Measurements from ENCODE around the gene PLXDC2.

PLXDC2 gene

GRCh38 chr10:19944911-19945663 lies 128.9 kb downstream of the PLXDC2 start:
- no peak for ATAC-seq (ENCODE audit: insufficient read depth, low read depth)
- Histone ChIP-seq H4K20me1 (ENCODE audit: insufficient read depth, low read length) (no peaks in the 10 kb centered on the region), H3K27ac (ENCODE audit: low read length) (no peak overlapping the region), H3K79me2 (ENCODE audit: insufficient read depth, low read length) (no peaks in the 10 kb centered on the region), H2AFZ (ENCODE audit: low read depth, low read length) (no peak overlapping the region), H3K36me3 (ENCODE audit: insufficient read depth, low read length) (no peaks in the 10 kb centered on the region), H3K4me3 (ENCODE audit: low read depth in 1 of 2, low read length in 2 of 2) (no peak overlapping the region), H3K4me2 (ENCODE audit: insufficient read depth, low read length) (no peak overlapping the region), H3K27me3 (ENCODE audit: insufficient read depth, low read length, poor library complexity) (no peaks in the 10 kb centered on the region), H3K9me3 (ENCODE audit: insufficient read depth, low read length, severe bottlenecking) (no peaks in the 10 kb centered on the region), H3K4me1 (ENCODE audit: insufficient read depth, low read length) (no peaks in the 10 kb centered on the region), H3K9ac (ENCODE audit: low read depth, low read length) (no peak overlapping the region)
- DNase-seq, result no peak
- TF ChIP-seq EZH2 (IDR thresholded peaks at IDR 0.05; ENCODE audit: borderline replicate concordance, low read depth, low read length, severe bottlenecking), result no peak
- TF ChIP-seq, protein P1, sequence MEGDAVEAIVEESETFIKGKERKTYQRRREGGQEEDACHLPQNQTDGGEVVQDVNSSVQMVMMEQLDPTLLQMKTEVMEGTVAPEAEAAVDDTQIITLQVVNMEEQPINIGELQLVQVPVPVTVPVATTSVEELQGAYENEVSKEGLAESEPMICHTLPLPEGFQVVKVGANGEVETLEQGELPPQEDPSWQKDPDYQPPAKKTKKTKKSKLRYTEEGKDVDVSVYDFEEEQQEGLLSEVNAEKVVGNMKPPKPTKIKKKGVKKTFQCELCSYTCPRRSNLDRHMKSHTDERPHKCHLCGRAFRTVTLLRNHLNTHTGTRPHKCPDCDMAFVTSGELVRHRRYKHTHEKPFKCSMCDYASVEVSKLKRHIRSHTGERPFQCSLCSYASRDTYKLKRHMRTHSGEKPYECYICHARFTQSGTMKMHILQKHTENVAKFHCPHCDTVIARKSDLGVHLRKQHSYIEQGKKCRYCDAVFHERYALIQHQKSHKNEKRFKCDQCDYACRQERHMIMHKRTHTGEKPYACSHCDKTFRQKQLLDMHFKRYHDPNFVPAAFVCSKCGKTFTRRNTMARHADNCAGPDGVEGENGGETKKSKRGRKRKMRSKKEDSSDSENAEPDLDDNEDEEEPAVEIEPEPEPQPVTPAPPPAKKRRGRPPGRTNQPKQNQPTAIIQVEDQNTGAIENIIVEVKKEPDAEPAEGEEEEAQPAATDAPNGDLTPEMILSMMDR (IDR thresholded peaks at IDR 0.05; ENCODE audit: borderline replicate concordance, extremely low read depth, low read length, poor library complexity, severe bottlenecking), result no peak

GRCh38 chr10:19946245-19946644 lies 130.0 kb downstream of the PLXDC2 start:
- TF ChIP-seq, protein P1 (IDR thresholded peaks at IDR 0.05; ENCODE audit: borderline replicate concordance, extremely low read depth, low read length, poor library complexity, severe bottlenecking), result no peak
- no peak for TF ChIP-seq EZH2 (IDR thresholded peaks at IDR 0.05; ENCODE audit: borderline replicate concordance, low read depth, low read length, severe bottlenecking)

GRCh38 chr10:19946791-19947190 lies 130.6 kb downstream of the PLXDC2 start:
- Histone ChIP-seq H4K20me1 (ENCODE audit: insufficient read depth, low read length) (no peaks in the 10 kb centered on the region), H3K4me1 (ENCODE audit: insufficient read depth, low read length) (no peaks in the 10 kb centered on the region), H3K9ac (ENCODE audit: low read depth, low read length) (no peak overlapping the region), H3K9me3 (ENCODE audit: insufficient read depth, low read length, severe bottlenecking) (no peaks in the 10 kb centered on the region), H3K36me3 (ENCODE audit: insufficient read depth, low read length) (no peaks in the 10 kb centered on the region), H3K27ac (ENCODE audit: low read length) (no peak overlapping the region), H3K27me3 (ENCODE audit: insufficient read depth, low read length, poor library complexity) (no peaks in the 10 kb centered on the region), H3K79me2 (ENCODE audit: insufficient read depth, low read length) (no peaks in the 10 kb centered on the region), H3K4me2 (ENCODE audit: insufficient read depth, low read length) (no peak overlapping the region), H2AFZ (ENCODE audit: low read depth, low read length) (no peak overlapping the region), H3K4me3 (ENCODE audit: low read depth in 1 of 2, low read length in 2 of 2) (no peak overlapping the region)
- ATAC-seq (ENCODE audit: insufficient read depth, low read depth), result no peak
- DNase-seq, result no peak
- TF ChIP-seq EZH2 (IDR thresholded peaks at IDR 0.05; ENCODE audit: borderline replicate concordance, low read depth, low read length, severe bottlenecking), result no peak
- TF ChIP-seq, protein P1 (IDR thresholded peaks at IDR 0.05; ENCODE audit: borderline replicate concordance, extremely low read depth, low read length, poor library complexity, severe bottlenecking), result no peak

More at GRCh38 chr10:19946245-19946644, 130.0 kb downstream of the PLXDC2 start:
- H2AFZ ChIP-seq (ENCODE audit: low read depth, low read length), result no peak overlapping the region
- no peaks in the 10 kb centered on the region for H3K79me2 ChIP-seq (ENCODE audit: insufficient read depth, low read length)
- no peaks in the 10 kb centered on the region for H4K20me1 ChIP-seq (ENCODE audit: insufficient read depth, low read length)
- DNase-seq (no peak), ATAC-seq (ENCODE audit: insufficient read depth, low read depth) (no peak)
- no peaks in the 10 kb centered on the region for H3K27me3 ChIP-seq (ENCODE audit: insufficient read depth, low read length, poor library complexity)
- H3K27ac ChIP-seq (ENCODE audit: low read length), result no peak overlapping the region
- H3K9me3 ChIP-seq (ENCODE audit: insufficient read depth, low read length, severe bottlenecking), result no peaks in the 10 kb centered on the region
- H3K4me2 ChIP-seq (ENCODE audit: insufficient read depth, low read length), result no peak overlapping the region
- H3K4me3 ChIP-seq (ENCODE audit: low read depth in 1 of 2, low read length in 2 of 2), result no peak overlapping the region
- H3K36me3 ChIP-seq (ENCODE audit: insufficient read depth, low read length), result no peaks in the 10 kb centered on the region
- no peaks in the 10 kb centered on the region for H3K4me1 ChIP-seq (ENCODE audit: insufficient read depth, low read length)
- no peak overlapping the region for H3K9ac ChIP-seq (ENCODE audit: low read depth, low read length)

Measured in DND-41 (cell line).